ENCODE data around the gene IFIT2. TPM values are rescaled to one million over a fixed set of nuclear protein-coding genes. Genes with fewer than 3 reads are reported as not detected.

The IFIT2 gene
- total RNA-seq, 4 donors from 2014 or later = 3.2 to 5.3 (median 3.8) TPM

- Histone ChIP-seq H3K27ac (peak overlapping the region in 1 of 4 donors; percentile 66), H3K27me3 (no peaks in the 10 kb centered on the region), H3K4me1 (peaks cover 9 to 38% (median 9%) of the 10 kb centered on the region in 3 donors), H3K36me3 (no peaks in the 10 kb centered on the region), H3K4me3 (no peak overlapping the region), H3K9me3 (no peaks in the 10 kb centered on the region)
- TF ChIP-seq CTCF (IDR thresholded peaks at IDR 0.05) (no peak), EP300 (IDR thresholded peaks at IDR 0.05) (no peak), POLR2AphosphoS5 (IDR thresholded peaks at IDR 0.05) (no peak), POLR2A (IDR thresholded peaks at IDR 0.05) (no peak)
- ATAC-seq = no peak
- WGBS, 2 donors (ENCODE audit: low coverage in 1 of 2) = 92 to 100% methylated on average over 2 to 3 of the region's 4 CpGs
Measured at GRCh38 chr10:89297356-89297755, 4.5 kb upstream of the IFIT2 start.

DNA sequence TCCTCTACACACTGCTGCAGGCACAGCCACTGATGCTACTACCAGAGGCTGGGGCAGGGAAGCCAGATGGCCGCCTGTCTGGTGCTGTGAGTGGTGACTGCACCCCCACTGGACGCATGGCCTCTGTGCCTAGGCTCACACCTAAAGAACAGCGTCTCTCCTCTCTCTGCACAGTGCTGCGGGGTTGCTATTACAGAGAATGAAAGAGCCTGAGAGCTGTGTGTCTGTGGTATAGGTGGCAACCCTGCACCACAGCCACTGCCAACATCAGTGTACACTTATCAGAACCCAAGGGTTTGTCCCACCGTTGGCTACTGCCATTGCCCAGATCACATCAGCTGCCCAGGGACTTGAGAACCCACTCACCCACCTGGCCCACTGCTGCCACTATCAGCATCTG, 4.1 kb upstream of the IFIT2 start:
- ATAC-seq = no peak
- Histone ChIP-seq H3K27me3 (no peaks in the 10 kb centered on the region), H3K4me3 (no peak overlapping the region), H3K4me1 (peaks cover 9 to 42% (median 9%) of the 10 kb centered on the region in 3 donors), H3K36me3 (no peaks in the 10 kb centered on the region), H3K27ac (no peak overlapping the region), H3K9me3 (no peaks in the 10 kb centered on the region)
- TF ChIP-seq POLR2AphosphoS5 (IDR thresholded peaks at IDR 0.05) (no peak), EP300 (IDR thresholded peaks at IDR 0.05) (no peak), CTCF (IDR thresholded peaks at IDR 0.05) (no peak), POLR2A (IDR thresholded peaks at IDR 0.05) (no peak)
- WGBS, 2 donors (ENCODE audit: low coverage in 1 of 2) = 90% methylated on average over 2 of the region's 5 CpGs; no CpG with 5 or more reads in 1 of the 2 donors

- 67 to 82% methylated on average over 2 to 4 of the region's 4 CpGs for WGBS, 2 donors (ENCODE audit: low coverage in 1 of 2)
- H3K4me1 ChIP-seq = peaks cover 9 to 54% (median 18%) of the 10 kb centered on the region in 3 donors
Measured at GRCh38 chr10:89299031-89299430, 2.8 kb upstream of the IFIT2 start.

GRCh38 chr10:89301232-89301631, 614 bp upstream of the IFIT2 start:
- Histone ChIP-seq H3K27me3 (no peaks in the 10 kb centered on the region), H3K4me1 (peaks cover 3 to 45% (median 14%) of the 10 kb centered on the region in 3 donors), H3K9me3 (no peaks in the 10 kb centered on the region), H3K36me3 (peaks cover 0 to 6% of the 10 kb centered on the region in 2 donors), H3K27ac (peak overlapping the region; percentile 81 to 93 (median 86)), H3K4me3 (peak overlapping the region; percentile 55 to 78)
- TF ChIP-seq EP300 (IDR thresholded peaks at IDR 0.05) = no peak
- TF ChIP-seq POLR2AphosphoS5 (IDR thresholded peaks at IDR 0.05) = peak; percentile 26
- no peak for TF ChIP-seq CTCF (IDR thresholded peaks at IDR 0.05)
- no peak for TF ChIP-seq POLR2A (IDR thresholded peaks at IDR 0.05)
- WGBS, 2 donors (ENCODE audit: low coverage in 1 of 2) = 0% methylated on average over 2 of the region's 2 CpGs; no CpG with 5 or more reads in 1 of the 2 donors
- ATAC-seq = peak; percentile 65

More at GRCh38 chr10:89299031-89299430, 2.8 kb upstream of the IFIT2 start:
- no peak for ATAC-seq
- no peaks in the 10 kb centered on the region for H3K9me3 ChIP-seq
- TF ChIP-seq POLR2AphosphoS5 (IDR thresholded peaks at IDR 0.05) (no peak), EP300 (IDR thresholded peaks at IDR 0.05) (no peak), POLR2A (IDR thresholded peaks at IDR 0.05) (no peak), CTCF (IDR thresholded peaks at IDR 0.05) (no peak)
- no peaks in the 10 kb centered on the region for H3K27me3 ChIP-seq
- H3K27ac ChIP-seq = no peak overlapping the region
- no peaks in the 10 kb centered on the region for H3K36me3 ChIP-seq
- H3K4me3 ChIP-seq = no peak overlapping the region

GRCh38 chr10:89302625-89303024, 779 bp downstream of the IFIT2 start:
- Histone ChIP-seq H3K4me3 (peak overlapping the region; percentile 55 to 78), H3K27ac (peak overlapping the region; percentile 81 to 93 (median 86)), H3K4me1 (peaks cover 0 to 34% (median 14%) of the 10 kb centered on the region in 3 donors), H3K27me3 (no peaks in the 10 kb centered on the region), H3K36me3 (peaks cover 0 to 20% of the 10 kb centered on the region in 2 donors), H3K9me3 (no peaks in the 10 kb centered on the region)
- TF ChIP-seq POLR2AphosphoS5 (IDR thresholded peaks at IDR 0.05) (no peak), POLR2A (IDR thresholded peaks at IDR 0.05) (no peak)
- 18 to 54% methylated on average over 3 of the region's 3 CpGs for WGBS, 2 donors (ENCODE audit: low coverage in 1 of 2)
- ATAC-seq = no peak
